Mesothelial cell of epicardium (in vitro differentiated cells): ENCODE data around the gene RNF130. TPM values are rescaled to one million over a fixed set of nuclear protein-coding genes. Genes with fewer than 3 reads are reported as not detected.

Source experiments
- DNase-seq, 2 experiments: peaks; one replicate each; pipeline ENCODE4 v3.0.0; 2021; ENCODE audit warnings: low spot score in 2 of 2; ENCODE audit not compliant: unreplicated experiment in 2 of 2
- H3K27ac Mint-ChIP-seq: 2 replicates; pipeline ENCODE4 v1.8.0; 2021; ENCODE audit warnings: mixed read lengths
- H3K27me3 Mint-ChIP-seq: 2 replicates; pipeline ENCODE4 v1.8.0; 2021; ENCODE audit warnings: low read depth, mixed read lengths
- H3K36me3 Mint-ChIP-seq: 2 replicates; pipeline ENCODE4 v1.8.0; 2021; ENCODE audit warnings: mixed read lengths
- H3K4me1 Mint-ChIP-seq: 2 replicates; pipeline ENCODE4 v1.8.0; 2021; ENCODE audit warnings: mixed read lengths
- H3K4me3 Mint-ChIP-seq: 2 replicates; pipeline ENCODE4 v1.8.0; 2021; ENCODE audit warnings: mild to moderate bottlenecking, moderate library complexity, mixed read lengths
- H3K9me3 Mint-ChIP-seq: 2 replicates; pipeline ENCODE4 v1.8.0; 2021; ENCODE audit warnings: mixed read lengths
- CTCF ChIP-seq: fragments of 200-600 bp; sonication (generic); IDR thresholded peaks from one replicate; pipeline ENCODE4 v1.5.0; 2021; ENCODE audit warnings: antibody characterized with exemption; ENCODE audit not compliant: unreplicated experiment
- total RNA-seq: library from RNA; stranded (reverse); gene quantifications from 3 replicates; pipeline ENCODE4 v1.2.1, GENCODE V29; 2021

The RNF130 gene
- total RNA-seq, 1 donor from 2014 or later = 44.9 TPM

DNA sequence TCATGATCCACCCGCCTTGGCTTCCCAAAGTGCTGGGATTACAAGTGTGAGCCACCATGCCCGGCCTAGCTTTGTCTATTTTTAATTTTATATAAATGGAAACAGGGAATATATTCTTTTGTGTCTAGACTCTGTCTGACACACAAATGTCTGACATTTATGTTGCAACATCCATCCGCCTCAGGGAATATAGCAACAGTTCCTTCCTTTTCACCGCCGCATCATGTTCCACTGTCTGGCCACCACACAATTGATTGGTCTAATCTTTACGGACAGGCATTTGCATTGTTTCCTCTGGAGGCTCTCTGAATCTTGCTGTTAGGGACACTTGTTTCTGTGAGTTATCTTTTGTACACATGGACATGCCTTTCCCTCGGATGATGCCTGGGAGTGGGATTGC, 143.7 kb downstream of the RNF130 start:
- Mint-ChIP-seq H3K27ac (no peak overlapping the region), H3K27me3 (no peaks in the 10 kb centered on the region), H3K9me3 (no peaks in the 10 kb centered on the region), H3K4me1 (no peaks in the 10 kb centered on the region), H3K4me3 (no peak overlapping the region), H3K36me3 (no peaks in the 10 kb centered on the region)
- DNase-seq = no peak
- no peak for TF ChIP-seq CTCF

DNA sequence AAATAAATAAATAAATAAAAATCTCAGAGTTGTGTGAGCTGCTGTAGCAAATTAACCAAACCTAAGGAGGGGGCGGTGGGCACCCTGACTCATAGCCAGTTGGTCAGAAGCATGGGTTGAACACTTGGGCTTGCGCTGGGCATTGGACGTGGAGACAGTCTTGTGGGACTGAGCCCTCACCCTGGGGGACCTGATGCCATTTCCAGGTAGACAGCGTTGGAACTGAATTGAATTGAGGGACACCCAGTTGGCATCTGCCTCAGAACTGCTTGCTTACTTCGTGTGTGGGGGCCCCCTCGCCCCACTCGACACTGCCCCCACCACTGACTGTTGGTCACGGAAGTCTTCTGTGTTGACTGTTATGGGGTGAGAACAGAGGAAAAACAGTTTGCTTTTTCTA, 144.9 kb downstream of the RNF130 start:
- Mint-ChIP-seq H3K27me3 (no peaks in the 10 kb centered on the region), H3K4me1 (no peaks in the 10 kb centered on the region), H3K4me3 (no peak overlapping the region), H3K36me3 (no peaks in the 10 kb centered on the region), H3K9me3 (no peaks in the 10 kb centered on the region), H3K27ac (no peak overlapping the region)
- no peak for DNase-seq
- no peak for TF ChIP-seq CTCF

- no peak overlapping the region for H3K4me3 Mint-ChIP-seq
Observed at GRCh38 chr5:179923436-179923835, 148.1 kb downstream of the RNF130 start.

GRCh38 chr5:179920175-179920574, 151.4 kb downstream of the RNF130 start:
- Mint-ChIP-seq H3K9me3 (no peaks in the 10 kb centered on the region), H3K27ac (no peak overlapping the region), H3K4me3 (no peak overlapping the region), H3K27me3 (no peaks in the 10 kb centered on the region), H3K36me3 (no peaks in the 10 kb centered on the region), H3K4me1 (no peaks in the 10 kb centered on the region)
- TF ChIP-seq CTCF = no peak
- DNase-seq = no peak

More at GRCh38 chr5:179923436-179923835, 148.1 kb downstream of the RNF130 start:
- DNase-seq = no peak
- H3K4me1 Mint-ChIP-seq = no peaks in the 10 kb centered on the region
- H3K9me3 Mint-ChIP-seq = no peaks in the 10 kb centered on the region
- no peak for TF ChIP-seq CTCF
- no peak overlapping the region for H3K27ac Mint-ChIP-seq
- H3K36me3 Mint-ChIP-seq = no peaks in the 10 kb centered on the region
- H3K27me3 Mint-ChIP-seq = no peaks in the 10 kb centered on the region

DNA sequence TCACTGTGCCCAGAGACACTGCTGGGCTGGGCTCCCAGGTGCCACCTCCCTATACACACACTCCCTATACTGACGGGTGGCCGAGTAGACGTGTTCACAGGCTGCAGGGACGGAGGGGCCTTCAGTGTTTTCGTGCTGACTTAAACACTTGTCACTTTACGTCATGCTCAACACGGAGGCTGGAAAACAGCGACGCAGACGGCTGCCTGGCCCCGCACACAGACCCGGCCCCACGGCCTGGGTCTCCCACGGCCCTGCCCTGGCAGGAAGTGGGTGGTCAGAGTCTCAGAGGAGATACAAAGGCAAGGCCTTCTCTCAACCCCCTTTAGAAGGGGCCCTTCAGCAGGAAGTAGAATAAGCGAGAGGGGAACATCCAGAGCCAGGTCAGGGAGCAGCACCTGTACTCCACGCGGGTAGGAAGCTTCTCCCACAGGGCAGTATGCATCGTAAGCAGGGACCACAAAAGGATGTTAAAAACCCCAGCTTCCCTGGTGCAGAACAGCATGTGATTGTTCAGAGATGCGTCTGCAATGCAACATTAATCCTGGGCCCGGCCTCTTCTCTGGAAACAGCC, 152.0 kb downstream of the RNF130 start:
- no peak for TF ChIP-seq CTCF
- H3K9me3 Mint-ChIP-seq = no peaks in the 10 kb centered on the region
- no peak overlapping the region for H3K27ac Mint-ChIP-seq
- H3K36me3 Mint-ChIP-seq = no peaks in the 10 kb centered on the region
- no peaks in the 10 kb centered on the region for H3K4me1 Mint-ChIP-seq
- DNase-seq = no peak
- H3K4me3 Mint-ChIP-seq = no peak overlapping the region
- no peaks in the 10 kb centered on the region for H3K27me3 Mint-ChIP-seq
